Natural killer cell (primary cell): ENCODE results near the gene SLC37A4. TPM values are rescaled to one million over a fixed set of nuclear protein-coding genes. Genes with fewer than 3 reads are reported as not detected.

Experiments
- ATAC-seq, 3 donors: fragments of 150-1000 bp in 2 of 3; fragments of 200-7000 bp in 1 of 3; cut with Tn5 transposase; 1 replicate in 1 of 3; 2 replicates in 2 of 3; pipeline ENCODE4 v1.10.0; 2021; ENCODE audit warnings: mild to moderate bottlenecking in 2 of 3, moderate library complexity in 2 of 3
- DNase-seq, 2 donors: peaks; one replicate each; pipeline versions ENCODE4 v3.0.0 to v3.0.0-alpha.2; 2013 to 2021; ENCODE audit warnings: mixed read lengths in 1 of 2
- H3K27ac ChIP-seq: one replicate; pipeline ENCODE4 v1.5.1; 2013; ENCODE audit warnings: mild to moderate bottlenecking, low read length
- H3K27me3 ChIP-seq: one replicate; pipeline ENCODE4 v1.6.1; 2013; ENCODE audit warnings: low read length; ENCODE audit not compliant: control insufficient read depth, insufficient read depth
- H3K36me3 ChIP-seq: one replicate; pipeline ENCODE4 v1.6.1; 2013; ENCODE audit warnings: low read length; ENCODE audit not compliant: control insufficient read depth, insufficient read depth
- H3K4me1 ChIP-seq: one replicate; pipeline ENCODE4 v1.6.1; 2013; ENCODE audit warnings: low read length; ENCODE audit not compliant: control insufficient read depth, insufficient read depth
- H3K4me3 ChIP-seq: one replicate; pipeline ENCODE4 v1.5.1; 2013; ENCODE audit warnings: low read length
- H3K9me3 ChIP-seq: one replicate; pipeline ENCODE4 v1.6.1; 2013; ENCODE audit warnings: low read length; ENCODE audit not compliant: control insufficient read depth, insufficient read depth
- H3K27ac Mint-ChIP-seq, 2 donors: one replicate each; pipeline ENCODE4 v1.8.0; 2022; ENCODE audit warnings: mild to moderate bottlenecking in 2 of 2, mixed read lengths in 2 of 2, moderate library complexity in 1 of 2
- H3K27me3 Mint-ChIP-seq, 2 donors: one replicate each; pipeline ENCODE4 v1.8.0; 2022; ENCODE audit warnings: low read depth in 2 of 2, mixed read lengths in 2 of 2
- H3K36me3 Mint-ChIP-seq: one replicate; pipeline ENCODE4 v1.8.0; 2022; ENCODE audit warnings: mixed read lengths
- H3K4me1 Mint-ChIP-seq, 2 donors: one replicate each; pipeline ENCODE4 v1.8.0; 2022; ENCODE audit warnings: mixed read lengths in 2 of 2
- H3K4me3 Mint-ChIP-seq: one replicate; pipeline ENCODE4 v1.8.0; 2022; ENCODE audit warnings: mild to moderate bottlenecking, moderate library complexity, mixed read lengths
- H3K9me3 Mint-ChIP-seq, 2 donors: one replicate each; pipeline ENCODE4 v1.8.0; 2022; ENCODE audit warnings: mixed read lengths in 2 of 2
- whole genome bisulfite sequencing: methylation state at CpG from one replicate; pipeline ENCODE4 v1.1.7; 2013; ENCODE audit warnings: missing lambda C conversion rate; ENCODE audit not compliant: insufficient coverage; 5-methylcytosine and 5-hydroxymethylcytosine counted together
- intact Hi-C: fragments of 100-400 bp; cut with micrococcal nuclease; formaldehyde crosslinking; loops from one replicate; pipeline ENCODE4 v1.14.2; 2022
- total RNA-seq, 4 donors: library from RNA; stranded (reverse); fragments of 120-200 nt in 1 of 4; gene quantifications; one replicate each; pipeline versions ENCODE4 v1.2.3 to v1.2.4, GENCODE V29; 2013 to 2022
- TF ChIP-seq, protein P1 (sequence below): fragments of 200-600 bp; IDR thresholded peaks from one replicate; pipeline ENCODE4 v1.8.0; 2022; ENCODE audit warnings: antibody characterized with exemption

Gene SLC37A4
- total RNA-seq, 3 donors from 2014 or later (not counting 1 experiment from before 2014, with no cell fraction given), result 4.6 to 7.7 (median 6.5) TPM

DNA sequence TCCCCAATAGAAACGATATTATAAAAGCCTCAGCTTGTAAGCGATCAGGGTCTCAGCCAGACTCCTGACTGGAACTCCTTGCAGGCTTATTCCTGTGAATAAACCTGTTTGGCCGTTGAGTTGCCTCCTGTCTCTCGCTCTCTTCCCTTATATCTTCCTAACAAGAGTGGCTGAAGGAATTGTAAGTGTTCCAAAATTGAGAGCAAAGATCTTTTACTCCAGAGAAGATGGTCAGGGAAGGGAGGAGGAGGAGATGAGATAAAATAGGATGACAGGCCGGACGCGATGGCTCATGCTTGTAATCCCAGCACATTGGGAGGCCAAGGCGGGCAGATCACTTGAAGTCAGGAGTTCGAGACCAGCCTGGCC is 1.2 kb upstream of the SLC37A4 start:
- no peak overlapping the region for H3K4me3 Mint-ChIP-seq

DNA sequence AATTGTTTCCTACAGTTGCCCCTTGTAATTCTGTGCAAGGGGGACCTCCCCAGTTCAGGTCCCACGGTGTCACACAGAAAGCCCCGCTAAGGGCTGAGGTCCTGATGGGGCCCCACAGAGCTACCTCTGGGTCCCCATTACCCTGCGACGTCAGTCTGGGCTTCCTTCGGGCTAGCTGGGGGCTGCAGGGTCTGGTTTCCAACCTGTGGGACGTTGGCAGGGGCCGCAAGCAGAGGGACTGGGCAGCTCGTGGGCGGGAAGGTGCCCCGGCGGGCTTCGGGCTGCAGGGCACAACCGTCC is 698 bp downstream of the SLC37A4 start:
- TF ChIP-seq, protein P1, sequence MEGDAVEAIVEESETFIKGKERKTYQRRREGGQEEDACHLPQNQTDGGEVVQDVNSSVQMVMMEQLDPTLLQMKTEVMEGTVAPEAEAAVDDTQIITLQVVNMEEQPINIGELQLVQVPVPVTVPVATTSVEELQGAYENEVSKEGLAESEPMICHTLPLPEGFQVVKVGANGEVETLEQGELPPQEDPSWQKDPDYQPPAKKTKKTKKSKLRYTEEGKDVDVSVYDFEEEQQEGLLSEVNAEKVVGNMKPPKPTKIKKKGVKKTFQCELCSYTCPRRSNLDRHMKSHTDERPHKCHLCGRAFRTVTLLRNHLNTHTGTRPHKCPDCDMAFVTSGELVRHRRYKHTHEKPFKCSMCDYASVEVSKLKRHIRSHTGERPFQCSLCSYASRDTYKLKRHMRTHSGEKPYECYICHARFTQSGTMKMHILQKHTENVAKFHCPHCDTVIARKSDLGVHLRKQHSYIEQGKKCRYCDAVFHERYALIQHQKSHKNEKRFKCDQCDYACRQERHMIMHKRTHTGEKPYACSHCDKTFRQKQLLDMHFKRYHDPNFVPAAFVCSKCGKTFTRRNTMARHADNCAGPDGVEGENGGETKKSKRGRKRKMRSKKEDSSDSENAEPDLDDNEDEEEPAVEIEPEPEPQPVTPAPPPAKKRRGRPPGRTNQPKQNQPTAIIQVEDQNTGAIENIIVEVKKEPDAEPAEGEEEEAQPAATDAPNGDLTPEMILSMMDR, result no peak
- peaks cover 8% of the 10 kb centered on the region for H3K36me3 ChIP-seq
- no peak for DNase-seq

More for the DNA sequence above, 1.2 kb upstream of the SLC37A4 start:
- peaks cover 0 to 16% of the 10 kb centered on the region in 2 donors for H3K4me1 Mint-ChIP-seq
- ATAC-seq (no peak), DNase-seq (no peak)
- Histone ChIP-seq H3K27ac (no peak overlapping the region), H3K36me3 (no peaks in the 10 kb centered on the region), H3K4me1 (peaks cover 13% of the 10 kb centered on the region), H3K4me3 (no peak overlapping the region), H3K9me3 (no peaks in the 10 kb centered on the region), H3K27me3 (no peaks in the 10 kb centered on the region)
- intact Hi-C loops, result loop anchor here (2.0 kb wide), 2 partner anchors 25 to 63 kb away; partner anchors contain the start of gene HYOU1
- peak overlapping the region in 1 of 2 donors; percentile 85 for H3K27ac Mint-ChIP-seq
- WGBS, result 96% methylated on average over 7 of the region's 9 CpGs
- no peaks in the 10 kb centered on the region for H3K9me3 Mint-ChIP-seq
- TF ChIP-seq, protein P1, result no peak
- no peaks in the 10 kb centered on the region for H3K27me3 Mint-ChIP-seq
- H3K36me3 Mint-ChIP-seq, result no peaks in the 10 kb centered on the region

DNA sequence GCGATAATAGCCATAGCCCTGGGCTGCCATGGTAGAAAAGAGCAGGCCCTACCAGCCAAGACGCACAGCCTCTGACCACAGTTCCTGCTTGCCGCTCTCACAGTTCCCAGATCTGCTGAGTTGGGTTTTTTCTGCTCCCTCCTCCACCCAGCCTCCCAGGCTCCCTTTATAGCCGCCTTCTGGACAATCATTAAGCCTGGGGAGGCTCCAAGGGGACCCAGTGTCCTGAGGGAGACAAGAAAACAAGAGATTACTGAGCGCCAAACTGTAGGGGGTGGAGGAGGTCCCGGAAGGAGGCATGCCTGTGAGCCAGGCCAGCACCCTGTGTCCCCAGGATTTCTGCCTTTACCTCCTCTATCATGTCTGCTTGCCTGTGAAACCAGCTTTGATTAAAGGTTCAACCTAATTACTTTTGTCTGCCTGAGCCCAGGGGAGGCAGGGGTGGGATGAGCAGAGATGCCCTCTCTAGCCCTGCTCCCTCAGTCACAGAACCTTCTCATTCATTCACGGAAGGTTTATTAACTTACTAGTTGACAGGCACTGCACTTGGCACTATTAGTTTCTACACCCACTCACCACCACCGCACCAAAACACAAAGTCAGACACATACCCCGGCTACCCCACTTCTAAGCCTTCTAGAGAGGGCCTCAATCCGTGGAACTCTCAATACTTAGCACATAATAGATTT is 1.2 kb downstream of the SLC37A4 start:
- H3K36me3 Mint-ChIP-seq, result no peaks in the 10 kb centered on the region
- intact Hi-C loops, result loop anchor here (1.0 to 2.0 kb wide), 4 partner anchors 11 to 65 kb away; partner anchors contain the start of genes CENATAC, HYOU1, RPS25 and TRAPPC4
- H3K4me1 Mint-ChIP-seq, result peaks cover 6 to 18% of the 10 kb centered on the region in 2 donors
- TF ChIP-seq, protein P1, result no peak
- DNase-seq (peak in 1 of 2 donors; percentile 36), ATAC-seq (no peak)
- no peaks in the 10 kb centered on the region for H3K9me3 Mint-ChIP-seq
- H3K36me3 ChIP-seq, result peaks cover 13% of the 10 kb centered on the region
- 69% methylated on average over 10 of the region's 10 CpGs for WGBS
- no peaks in the 10 kb centered on the region for H3K27me3 Mint-ChIP-seq
- peak overlapping the region; percentile 55 for H3K27ac ChIP-seq
- no peak overlapping the region for H3K4me3 ChIP-seq
- no peaks in the 10 kb centered on the region for H3K27me3 ChIP-seq
- peaks cover 13% of the 10 kb centered on the region for H3K4me1 ChIP-seq
- peak overlapping the region; percentile 83 for H3K4me3 Mint-ChIP-seq
- H3K9me3 ChIP-seq, result no peaks in the 10 kb centered on the region
- H3K27ac Mint-ChIP-seq, result peak overlapping the region; percentile 14 to 85

More for the DNA sequence above, 698 bp downstream of the SLC37A4 start:
- H3K4me1 ChIP-seq, result peaks cover 13% of the 10 kb centered on the region
- Mint-ChIP-seq H3K27me3 (no peaks in the 10 kb centered on the region), H3K36me3 (no peaks in the 10 kb centered on the region), H3K9me3 (no peaks in the 10 kb centered on the region), H3K4me3 (peak overlapping the region; percentile 84), H3K27ac (peak overlapping the region; percentile 14 to 85), H3K4me1 (peaks cover 6 to 16% of the 10 kb centered on the region in 2 donors)
- 9% methylated on average over 13 of the region's 13 CpGs for WGBS
- H3K27me3 ChIP-seq, result no peaks in the 10 kb centered on the region
- peak overlapping the region; percentile 55 for H3K27ac ChIP-seq
- intact Hi-C loops, result loop anchor here (1.0 to 2.0 kb wide), 4 partner anchors 12 to 65 kb away; partner anchors contain the start of genes CENATAC, HYOU1, RPS25 and TRAPPC4
- no peaks in the 10 kb centered on the region for H3K9me3 ChIP-seq
- peak overlapping the region; percentile 74 for H3K4me3 ChIP-seq
- no peak for ATAC-seq

DNA sequence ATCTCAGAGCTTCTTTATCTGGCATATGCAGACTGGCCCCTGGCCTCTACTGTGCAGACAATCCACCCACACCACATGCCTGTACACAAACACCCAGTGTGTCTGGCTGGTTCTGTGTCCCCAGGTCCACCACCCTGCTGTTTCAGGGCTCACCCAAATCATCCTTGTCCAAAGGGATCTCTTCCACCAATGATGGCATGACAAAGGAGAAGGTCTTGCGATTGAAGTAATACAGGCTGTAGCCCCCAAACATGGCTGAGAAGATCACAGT is 1.7 kb downstream of the SLC37A4 start:
- intact Hi-C loops, result no loop called here
- TF ChIP-seq, protein P1, result no peak
- Histone ChIP-seq H3K4me1 (peaks cover 13% of the 10 kb centered on the region), H3K27me3 (no peaks in the 10 kb centered on the region), H3K36me3 (peaks cover 18% of the 10 kb centered on the region), H3K9me3 (no peaks in the 10 kb centered on the region), H3K27ac (no peak overlapping the region), H3K4me3 (no peak overlapping the region)
- H3K36me3 Mint-ChIP-seq, result no peaks in the 10 kb centered on the region
- peaks cover 6 to 21% of the 10 kb centered on the region in 2 donors for H3K4me1 Mint-ChIP-seq
- 100% methylated on average over 1 of the region's 1 CpG for WGBS
- no peaks in the 10 kb centered on the region for H3K9me3 Mint-ChIP-seq
- no peak for ATAC-seq
- H3K4me3 Mint-ChIP-seq, result peak overlapping the region; percentile 9
- DNase-seq, result no peak
- peak overlapping the region in 1 of 2 donors; percentile 85 for H3K27ac Mint-ChIP-seq
- H3K27me3 Mint-ChIP-seq, result no peaks in the 10 kb centered on the region
